ENCODE data around the gene CDHR2. TPM values are rescaled to one million over a fixed set of nuclear protein-coding genes. Genes with fewer than 3 reads are reported as not detected.

The CDHR2 gene
- total RNA-seq, 1 donor from 2014 or later, result 0.40 TPM

DNA sequence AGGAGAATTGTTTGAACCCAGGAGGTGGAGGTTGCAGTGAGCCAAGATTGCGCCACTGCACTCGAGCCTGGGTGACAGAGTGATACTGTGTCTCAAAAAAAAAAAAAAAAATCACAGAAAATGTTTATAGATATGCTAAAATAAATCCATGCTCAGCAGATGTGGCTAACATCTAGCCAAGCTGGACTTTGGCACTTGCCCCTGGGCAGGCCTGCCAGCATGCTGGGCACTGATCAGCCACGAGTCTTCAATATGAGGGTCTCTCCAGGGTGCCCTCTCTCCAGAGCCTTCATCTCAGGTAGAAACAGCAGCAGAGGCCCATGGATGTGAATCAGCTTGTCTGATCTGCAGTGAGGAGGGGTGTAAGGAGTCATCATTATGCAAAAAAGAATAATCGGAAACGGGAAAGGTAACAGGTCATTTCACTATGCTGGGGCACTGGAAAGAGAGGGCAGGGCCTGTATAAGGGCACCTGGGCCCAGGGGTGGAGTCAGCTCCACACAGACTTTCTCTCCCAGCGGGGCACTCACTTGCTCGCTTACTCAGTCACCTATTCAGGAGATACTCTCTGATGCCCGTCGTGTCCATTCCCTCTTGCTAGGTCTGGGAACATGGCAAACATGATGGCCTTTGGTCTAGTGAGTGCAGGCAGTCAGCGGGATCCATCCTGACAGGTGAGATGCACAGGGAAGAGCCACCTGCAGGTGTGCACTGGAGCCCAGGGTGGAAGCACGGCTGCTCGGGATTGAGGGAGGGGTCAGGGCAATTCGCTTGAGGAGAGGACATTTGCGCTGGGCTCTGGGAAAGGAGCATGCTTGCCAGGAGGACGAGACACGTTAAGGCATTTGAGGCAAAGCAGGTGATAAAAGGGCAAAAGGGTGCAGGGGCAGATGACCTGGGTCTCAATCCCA is 29.1 kb upstream of the CDHR2 start:
- no peaks in the 10 kb centered on the region for H3K4me1 Mint-ChIP-seq (ENCODE audit: low read depth)

DNA sequence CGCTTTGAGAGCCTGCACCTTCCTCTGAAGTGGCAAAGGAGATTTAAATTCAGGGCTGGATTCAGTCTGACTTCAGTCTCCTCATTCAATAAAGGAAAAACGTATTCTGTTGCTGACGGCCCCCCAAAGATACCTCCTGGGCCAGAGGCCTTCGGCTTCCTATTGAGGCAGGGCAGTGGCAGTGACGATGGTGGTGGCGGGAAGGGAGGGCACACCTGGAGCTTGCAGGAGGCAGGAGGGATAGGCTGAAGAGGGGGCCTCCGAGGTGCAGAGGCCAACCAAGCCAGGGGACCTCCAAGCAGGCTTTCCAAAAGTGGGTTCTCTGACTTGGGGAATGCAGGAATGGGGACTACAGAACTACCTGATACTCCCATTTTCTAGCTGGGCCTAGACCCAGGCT is 27.9 kb upstream of the CDHR2 start:
- no peaks in the 10 kb centered on the region for H3K4me1 Mint-ChIP-seq (ENCODE audit: low read depth)
- peaks cover 3% of the 10 kb centered on the region for H3K36me3 Mint-ChIP-seq (ENCODE audit: low read depth)
- no peak overlapping the region for H3K4me3 Mint-ChIP-seq (ENCODE audit: unreplicated experiment)
- no peak for DNase-seq (ENCODE audit: low spot score)
- TF ChIP-seq, protein P1, sequence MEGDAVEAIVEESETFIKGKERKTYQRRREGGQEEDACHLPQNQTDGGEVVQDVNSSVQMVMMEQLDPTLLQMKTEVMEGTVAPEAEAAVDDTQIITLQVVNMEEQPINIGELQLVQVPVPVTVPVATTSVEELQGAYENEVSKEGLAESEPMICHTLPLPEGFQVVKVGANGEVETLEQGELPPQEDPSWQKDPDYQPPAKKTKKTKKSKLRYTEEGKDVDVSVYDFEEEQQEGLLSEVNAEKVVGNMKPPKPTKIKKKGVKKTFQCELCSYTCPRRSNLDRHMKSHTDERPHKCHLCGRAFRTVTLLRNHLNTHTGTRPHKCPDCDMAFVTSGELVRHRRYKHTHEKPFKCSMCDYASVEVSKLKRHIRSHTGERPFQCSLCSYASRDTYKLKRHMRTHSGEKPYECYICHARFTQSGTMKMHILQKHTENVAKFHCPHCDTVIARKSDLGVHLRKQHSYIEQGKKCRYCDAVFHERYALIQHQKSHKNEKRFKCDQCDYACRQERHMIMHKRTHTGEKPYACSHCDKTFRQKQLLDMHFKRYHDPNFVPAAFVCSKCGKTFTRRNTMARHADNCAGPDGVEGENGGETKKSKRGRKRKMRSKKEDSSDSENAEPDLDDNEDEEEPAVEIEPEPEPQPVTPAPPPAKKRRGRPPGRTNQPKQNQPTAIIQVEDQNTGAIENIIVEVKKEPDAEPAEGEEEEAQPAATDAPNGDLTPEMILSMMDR (IDR thresholded peaks at IDR 0.05), result no peak
- H3K9me3 Mint-ChIP-seq (ENCODE audit: low read depth), result no peaks in the 10 kb centered on the region
- no peaks in the 10 kb centered on the region for H3K27me3 Mint-ChIP-seq (ENCODE audit: low read depth)
- no peak overlapping the region for H3K27ac Mint-ChIP-seq (ENCODE audit: unreplicated experiment)

More for the DNA sequence above, 29.1 kb upstream of the CDHR2 start:
- TF ChIP-seq, protein P1 (IDR thresholded peaks at IDR 0.05), result no peak
- no peak for DNase-seq (ENCODE audit: low spot score)
- H3K36me3 Mint-ChIP-seq (ENCODE audit: low read depth), result no peaks in the 10 kb centered on the region
- no peak overlapping the region for H3K4me3 Mint-ChIP-seq (ENCODE audit: unreplicated experiment)
- no peaks in the 10 kb centered on the region for H3K9me3 Mint-ChIP-seq (ENCODE audit: low read depth)
- no peaks in the 10 kb centered on the region for H3K27me3 Mint-ChIP-seq (ENCODE audit: low read depth)
- no peak overlapping the region for H3K27ac Mint-ChIP-seq (ENCODE audit: unreplicated experiment)

DNA sequence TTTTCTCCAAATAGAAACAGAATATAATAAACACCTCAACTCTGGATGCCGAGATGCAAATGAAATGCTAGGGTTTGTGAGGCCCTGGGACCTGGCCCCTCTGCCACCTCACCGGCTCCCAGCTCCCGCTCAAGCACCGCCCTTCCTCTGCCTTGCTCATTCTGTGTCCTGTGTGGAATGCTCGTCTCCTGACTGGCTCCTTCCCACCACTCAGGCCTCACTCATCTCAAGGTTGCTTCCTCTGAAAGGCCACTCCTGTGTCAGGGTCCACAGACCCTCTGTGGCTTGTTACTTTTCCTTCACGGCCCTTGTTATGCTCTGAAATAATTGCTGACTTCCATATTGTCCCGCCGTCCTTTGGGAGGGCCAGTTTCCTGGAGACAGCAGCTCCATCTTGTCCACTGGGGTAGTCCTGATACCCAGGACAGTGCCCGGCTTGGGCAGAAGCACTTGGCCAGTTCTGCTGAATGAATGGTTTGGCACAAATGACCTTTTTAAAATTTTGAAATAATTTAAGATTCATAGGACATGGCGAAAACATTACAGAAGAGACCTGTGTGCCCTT is 27.4 kb upstream of the CDHR2 start:
- H3K4me1 Mint-ChIP-seq (ENCODE audit: low read depth), result no peaks in the 10 kb centered on the region
- H3K27ac Mint-ChIP-seq (ENCODE audit: unreplicated experiment), result no peak overlapping the region
- TF ChIP-seq, protein P1 (IDR thresholded peaks at IDR 0.05), result no peak
- no peaks in the 10 kb centered on the region for H3K9me3 Mint-ChIP-seq (ENCODE audit: low read depth)
- no peak overlapping the region for H3K4me3 Mint-ChIP-seq (ENCODE audit: unreplicated experiment)
- DNase-seq (ENCODE audit: low spot score), result no peak
- H3K36me3 Mint-ChIP-seq (ENCODE audit: low read depth), result peaks cover 3% of the 10 kb centered on the region
- no peaks in the 10 kb centered on the region for H3K27me3 Mint-ChIP-seq (ENCODE audit: low read depth)

DNA sequence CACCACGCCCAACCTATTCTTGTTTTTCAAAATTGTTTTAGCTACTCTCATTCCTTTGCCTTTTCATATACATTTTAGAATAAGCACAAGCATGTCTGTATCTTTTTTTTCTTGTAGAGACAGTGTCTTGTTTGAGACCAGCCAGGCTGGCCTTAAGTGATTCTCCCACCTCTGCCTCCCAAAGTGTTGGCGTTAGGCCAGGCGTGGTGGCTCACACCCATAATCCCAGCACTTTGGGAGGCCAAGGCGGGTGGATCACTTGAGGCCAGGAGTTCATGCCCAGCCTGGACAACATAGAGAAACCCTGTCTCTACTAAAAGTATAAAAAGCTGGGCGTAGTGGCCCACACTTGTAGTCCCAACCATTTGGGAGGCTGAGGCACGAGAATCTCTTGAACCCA is 25.0 kb upstream of the CDHR2 start:
- H3K4me1 Mint-ChIP-seq (ENCODE audit: low read depth), result no peaks in the 10 kb centered on the region
- no peaks in the 10 kb centered on the region for H3K9me3 Mint-ChIP-seq (ENCODE audit: low read depth)
- H3K27me3 Mint-ChIP-seq (ENCODE audit: low read depth), result no peaks in the 10 kb centered on the region

DNA sequence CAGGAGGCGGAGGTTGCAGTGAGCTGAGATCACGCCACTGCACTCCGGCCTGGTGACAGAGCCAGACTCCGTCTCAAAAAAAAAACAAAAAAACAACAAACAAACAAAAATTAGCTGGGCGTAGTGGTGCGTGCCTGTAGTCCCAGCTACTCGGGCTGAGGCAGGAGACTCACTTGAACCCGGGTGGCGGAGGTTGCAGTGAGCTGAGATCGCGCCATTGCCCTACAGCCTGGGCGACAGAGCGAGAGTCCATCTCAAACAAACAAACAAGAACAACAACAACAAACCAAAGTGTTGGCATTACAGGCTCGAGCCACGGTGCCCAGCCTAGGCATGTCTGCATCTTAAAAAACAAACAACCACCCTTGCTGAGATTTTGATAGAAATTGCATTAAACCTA is 24.2 kb upstream of the CDHR2 start:
- no peak for DNase-seq (ENCODE audit: low spot score)
- no peaks in the 10 kb centered on the region for H3K4me1 Mint-ChIP-seq (ENCODE audit: low read depth)
- TF ChIP-seq, protein P1 (IDR thresholded peaks at IDR 0.05), result no peak
- H3K27ac Mint-ChIP-seq (ENCODE audit: unreplicated experiment), result no peak overlapping the region
- H3K9me3 Mint-ChIP-seq (ENCODE audit: low read depth), result no peaks in the 10 kb centered on the region
- peaks cover 7% of the 10 kb centered on the region for H3K36me3 Mint-ChIP-seq (ENCODE audit: low read depth)
- H3K4me3 Mint-ChIP-seq (ENCODE audit: unreplicated experiment), result no peak overlapping the region
- H3K27me3 Mint-ChIP-seq (ENCODE audit: low read depth), result no peaks in the 10 kb centered on the region

More for the DNA sequence above, 25.0 kb upstream of the CDHR2 start:
- Mint-ChIP-seq H3K4me3 (ENCODE audit: unreplicated experiment) (no peak overlapping the region), H3K36me3 (ENCODE audit: low read depth) (peaks cover 6% of the 10 kb centered on the region), H3K27ac (ENCODE audit: unreplicated experiment) (no peak overlapping the region)
- no peak for DNase-seq (ENCODE audit: low spot score)
- TF ChIP-seq, protein P1 (IDR thresholded peaks at IDR 0.05), result no peak

All from chondrocyte (in vitro differentiated cells).